C4-2B (cell line): Measurements from ENCODE around the gene GNPNAT1.

ENCODE experiments used
- CTCF ChIP-seq: fragments of 450-650 bp; conservative IDR thresholded peaks from 2 replicates; pipeline ENCODE4 v1.5.1; 2017; ENCODE audit warnings: mild to moderate bottlenecking
- ZFX ChIP-seq: fragments of 450-650 bp; IDR thresholded peaks from 2 replicates; pipeline ENCODE4 v1.6.1; 2017

GRCh38 chr14:52825085-52825484, 33.7 kb upstream of the GNPNAT1 start:
- TF ChIP-seq CTCF, result no peak
- no peak for TF ChIP-seq ZFX
